SK-N-MC (cell line): Measurements from ENCODE around the gene GPC5.

ENCODE experiments used
- EZH2 ChIP-seq: fragments of 200-600 bp; sonication (generic); IDR thresholded peaks from one replicate; pipeline ENCODE4 v1.6.1; 2017; ENCODE audit warnings: antibody characterized with exemption
- FOXP2 ChIP-seq: optimal IDR thresholded peaks from 2 replicates; pipeline ENCODE3; 2011; ENCODE audit warnings: mild to moderate bottlenecking, moderate library complexity; ENCODE audit not compliant: insufficient read depth; ENCODE audit errors: extremely low read length, control extremely low read depth
- POLR2AphosphoS5 ChIP-seq: IDR thresholded peaks from 2 replicates; pipeline ENCODE4 v1.6.1; 2012; ENCODE audit warnings: mild to moderate bottlenecking, low read depth, low read length, borderline replicate concordance

DNA sequence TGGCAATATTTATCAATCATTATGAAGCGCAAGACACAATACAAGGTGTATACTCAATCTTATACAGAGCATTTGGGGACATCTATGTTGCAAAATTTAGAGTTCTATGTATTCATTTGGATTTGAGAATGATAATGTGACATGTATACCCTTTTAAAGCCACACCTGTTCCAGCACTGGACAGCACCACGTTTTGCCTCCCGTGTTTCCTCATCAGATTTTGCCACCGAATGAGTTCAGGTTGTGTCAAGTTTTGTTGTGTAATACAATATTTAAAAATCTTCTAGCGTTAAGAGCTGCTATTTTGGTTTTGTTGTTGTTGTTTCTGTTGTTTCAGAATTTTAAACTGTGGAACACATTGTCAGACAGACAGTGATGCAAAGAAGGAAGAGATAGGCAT lies 1259.9 kb downstream of the GPC5 start:
- TF ChIP-seq EZH2, result no peak
- no peak for TF ChIP-seq POLR2AphosphoS5
- TF ChIP-seq FOXP2, result no peak
